C4-2B (cell line): Measurements from ENCODE around the gene CD38.

ENCODE experiments used
- ZFX ChIP-seq: fragments of 450-650 bp; IDR thresholded peaks from 2 replicates; pipeline ENCODE4 v1.6.1; 2017
- TF ChIP-seq, protein P1 (sequence below): fragments of 450-650 bp; conservative IDR thresholded peaks from 2 replicates; pipeline ENCODE4 v1.5.1; 2017; ENCODE audit warnings: mild to moderate bottlenecking

- TF ChIP-seq, protein P1, sequence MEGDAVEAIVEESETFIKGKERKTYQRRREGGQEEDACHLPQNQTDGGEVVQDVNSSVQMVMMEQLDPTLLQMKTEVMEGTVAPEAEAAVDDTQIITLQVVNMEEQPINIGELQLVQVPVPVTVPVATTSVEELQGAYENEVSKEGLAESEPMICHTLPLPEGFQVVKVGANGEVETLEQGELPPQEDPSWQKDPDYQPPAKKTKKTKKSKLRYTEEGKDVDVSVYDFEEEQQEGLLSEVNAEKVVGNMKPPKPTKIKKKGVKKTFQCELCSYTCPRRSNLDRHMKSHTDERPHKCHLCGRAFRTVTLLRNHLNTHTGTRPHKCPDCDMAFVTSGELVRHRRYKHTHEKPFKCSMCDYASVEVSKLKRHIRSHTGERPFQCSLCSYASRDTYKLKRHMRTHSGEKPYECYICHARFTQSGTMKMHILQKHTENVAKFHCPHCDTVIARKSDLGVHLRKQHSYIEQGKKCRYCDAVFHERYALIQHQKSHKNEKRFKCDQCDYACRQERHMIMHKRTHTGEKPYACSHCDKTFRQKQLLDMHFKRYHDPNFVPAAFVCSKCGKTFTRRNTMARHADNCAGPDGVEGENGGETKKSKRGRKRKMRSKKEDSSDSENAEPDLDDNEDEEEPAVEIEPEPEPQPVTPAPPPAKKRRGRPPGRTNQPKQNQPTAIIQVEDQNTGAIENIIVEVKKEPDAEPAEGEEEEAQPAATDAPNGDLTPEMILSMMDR, result no peak
- no peak for TF ChIP-seq ZFX
These were observed 25.0 kb upstream of the CD38 start for GRCh38 chr4:15753081-15753480.
